T-helper 9 cell (primary cell): ENCODE results near the gene SEPTIN2.
"Not testable (repeated sequence)": the region's sequence is repeated elsewhere in the genome, so short reads cannot be mapped to it uniquely, and the experiment has no call there.

Source experiments
- DNase-seq: peaks from one replicate; pipeline ENCODE4 v3.0.0-alpha.2; 2020

Gene SEPTIN2

GRCh38 chr2:241315093-241315878 lies 439 bp upstream of the SEPTIN2 start, which contains the start of gene HDLBP:
HDLBP (minus strand) TSS chr2:241315672; CDS start chr2:241266869, 48,803 bp downstream.
- peak; percentile 100 for DNase-seq

- no peak for DNase-seq
Measured at GRCh38 chr2:241316825-241317224, 1.1 kb downstream of the SEPTIN2 start.

- no peak for DNase-seq
Measured at GRCh38 chr2:241317391-241317790, 1.7 kb downstream of the SEPTIN2 start.

GRCh38 chr2:241318830-241319229 lies 3.1 kb downstream of the SEPTIN2 start:
- DNase-seq, result not testable (repeated sequence)

DNA sequence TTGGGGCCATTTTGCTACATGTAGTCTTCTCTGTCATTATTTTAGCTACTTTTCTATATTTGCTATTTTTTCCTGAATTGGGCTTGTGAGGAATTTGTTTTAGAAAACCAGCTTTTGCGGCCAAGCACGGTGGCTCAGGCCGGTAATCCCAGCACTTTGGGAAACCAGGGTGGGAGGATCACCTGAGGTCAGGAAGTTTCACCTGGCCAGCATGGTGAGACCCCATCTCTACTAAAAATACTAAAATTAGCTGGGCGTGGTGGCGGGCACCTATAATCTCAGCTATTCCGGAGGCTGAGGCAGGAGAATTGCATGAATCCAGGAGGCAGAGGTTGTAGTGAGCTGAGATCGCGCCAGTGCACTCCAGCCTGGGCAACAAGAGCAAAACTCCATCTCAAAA lies 4.7 kb downstream of the SEPTIN2 start:
- no peak for DNase-seq

GRCh38 chr2:241321033-241321432 lies 5.3 kb downstream of the SEPTIN2 start:
- no peak for DNase-seq

DNA sequence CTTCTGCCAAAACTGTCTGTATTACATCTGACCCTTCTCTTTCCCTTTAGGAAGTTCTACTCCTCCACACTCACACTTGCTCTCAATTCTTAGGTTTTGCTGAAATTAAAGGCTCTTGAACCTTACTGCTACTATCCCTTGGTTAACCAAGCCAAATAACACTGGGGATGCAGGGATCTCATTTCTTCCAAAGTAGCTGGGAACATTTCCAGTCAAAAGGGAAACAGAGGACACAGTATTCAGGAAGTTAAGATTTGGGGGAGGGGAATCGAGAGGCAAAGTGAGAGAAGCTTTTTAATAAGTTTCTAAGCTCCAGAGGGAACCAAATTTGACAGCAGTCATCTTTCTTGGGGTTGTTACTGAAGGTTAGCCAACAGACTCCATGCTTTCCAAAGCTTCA lies 6.2 kb downstream of the SEPTIN2 start:
- DNase-seq, result no peak

GRCh38 chr2:241323778-241324177 lies 8.1 kb downstream of the SEPTIN2 start:
- DNase-seq, result no peak

- DNase-seq, result no peak
Measured at GRCh38 chr2:241324775-241325174, 9.1 kb downstream of the SEPTIN2 start.

DNA sequence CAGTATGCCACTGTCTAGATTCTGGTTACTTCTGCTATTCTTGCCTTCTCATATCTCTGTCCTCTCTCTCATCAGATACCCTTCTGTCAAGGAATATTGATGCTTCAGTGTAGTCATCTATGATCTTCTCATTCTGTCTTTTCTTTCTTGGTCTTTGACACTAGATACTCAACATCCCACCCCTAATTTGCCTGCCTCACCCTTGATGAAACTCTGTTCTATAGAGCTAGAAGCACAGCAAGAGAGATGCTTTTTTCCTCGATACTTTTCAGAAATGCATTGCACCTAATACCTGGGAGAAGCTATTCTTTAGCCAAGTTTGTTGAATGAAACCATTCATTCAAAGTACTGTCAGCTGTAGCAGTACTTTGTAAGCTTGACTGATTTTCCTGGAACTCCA lies 9.5 kb downstream of the SEPTIN2 start:
- no peak for DNase-seq

- no peak for DNase-seq
Measured at GRCh38 chr2:241329669-241330615, 14.2 kb downstream of the SEPTIN2 start.

GRCh38 chr2:241330616-241330981 lies 14.9 kb downstream of the SEPTIN2 start:
- no peak for DNase-seq

GRCh38 chr2:241334813-241335212 lies 19.1 kb downstream of the SEPTIN2 start:
- no peak for DNase-seq

DNA sequence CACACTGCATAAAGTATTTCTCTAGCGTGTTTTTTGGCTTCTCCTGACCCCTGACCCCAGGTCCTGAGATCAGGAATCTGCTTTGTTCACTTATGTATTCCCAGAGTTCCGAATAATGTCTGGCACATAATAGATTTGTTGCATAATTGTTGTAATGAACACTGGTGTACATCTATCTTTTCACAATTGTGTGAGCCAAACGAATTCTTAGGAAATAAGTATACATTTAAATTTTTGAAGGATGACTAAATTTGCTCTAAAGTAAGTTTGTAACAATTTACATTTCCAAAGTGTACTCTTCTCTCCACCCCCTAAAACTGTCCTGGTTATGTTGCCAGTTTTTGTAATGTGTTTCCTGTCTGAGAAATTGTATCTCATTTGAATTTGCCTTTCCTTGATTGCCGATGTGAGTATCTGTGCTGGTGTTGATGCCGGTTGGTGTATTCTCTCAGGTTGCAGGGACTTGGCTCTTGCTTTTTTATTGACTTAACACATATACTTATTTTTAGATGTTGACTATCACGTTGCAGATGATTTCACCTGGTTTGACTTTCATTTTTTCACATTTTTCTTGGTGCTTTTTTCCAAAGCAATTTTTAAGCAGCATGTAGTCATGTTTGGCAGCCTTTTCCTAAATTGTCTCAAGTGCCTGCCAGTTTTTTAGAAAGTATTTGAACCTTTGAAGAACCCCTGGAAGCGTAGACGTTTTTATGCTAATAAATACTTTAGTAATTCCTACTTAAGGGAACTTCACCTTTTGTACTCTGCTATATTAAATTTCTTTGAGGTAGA lies 24.3 kb downstream of the SEPTIN2 start:
- DNase-seq, result no peak

- DNase-seq, result no peak
Measured at GRCh38 chr2:241340631-241341163, 25.0 kb downstream of the SEPTIN2 start.

- DNase-seq, result no peak
Measured at GRCh38 chr2:241344925-241345651, 29.4 kb downstream of the SEPTIN2 start.

- no peak for DNase-seq
Measured at GRCh38 chr2:241349941-241350340, 34.2 kb downstream of the SEPTIN2 start.

- no peak for DNase-seq
Measured at GRCh38 chr2:241350530-241350877, 34.8 kb downstream of the SEPTIN2 start.

GRCh38 chr2:241350878-241351639 lies 35.3 kb downstream of the SEPTIN2 start:
- DNase-seq, result no peak

DNA sequence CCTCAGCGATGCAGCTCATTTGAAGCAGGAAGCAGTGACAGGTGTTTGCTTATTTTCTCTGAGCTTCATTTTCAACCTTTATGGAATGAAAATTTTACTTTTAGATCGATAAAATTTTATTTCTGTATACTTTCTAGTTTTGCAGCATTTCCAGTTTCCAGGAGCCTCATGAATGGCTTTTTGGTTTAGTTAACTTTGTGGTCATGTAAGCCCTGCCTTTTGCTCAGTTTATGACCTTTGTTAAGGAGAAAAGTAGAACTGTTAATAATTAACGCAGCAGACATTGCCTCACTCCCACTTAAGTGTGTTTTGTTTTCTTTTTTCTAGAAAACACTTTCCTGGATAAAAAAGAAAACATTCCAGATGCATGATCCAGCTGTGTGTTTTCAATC lies 35.9 kb downstream of the SEPTIN2 start:
- no peak for DNase-seq

- no peak for DNase-seq
Measured at GRCh38 chr2:241352227-241352626, 36.5 kb downstream of the SEPTIN2 start.
